SIG-M5 treated with dmso at 0.1 percent for 504 hours (cell line): Measurements from ENCODE around the gene LYPLA2.
"Not testable (repeated sequence)": the region's sequence is repeated elsewhere in the genome, so short reads cannot be mapped to it uniquely, and the experiment has no call there.

ENCODE experiments used
- DNase-seq: peaks from one replicate; lab custom pipeline; 2025; ENCODE audit not compliant: unreplicated experiment; lab: John Stamatoyannopoulos, UW

The LYPLA2 gene

GRCh38 chr1:23777979-23778814 is 12.7 kb upstream of the LYPLA2 start, which contains the start of gene PITHD1:
TSS of gene PITHD1 (plus strand) at chr1:23778418. CDS start at chr1:23778516, 98 bp downstream.
- DNase-seq, result peak; percentile 82

GRCh38 chr1:23779826-23780371 is 11.0 kb upstream of the LYPLA2 start:
- DNase-seq, result no peak

DNA sequence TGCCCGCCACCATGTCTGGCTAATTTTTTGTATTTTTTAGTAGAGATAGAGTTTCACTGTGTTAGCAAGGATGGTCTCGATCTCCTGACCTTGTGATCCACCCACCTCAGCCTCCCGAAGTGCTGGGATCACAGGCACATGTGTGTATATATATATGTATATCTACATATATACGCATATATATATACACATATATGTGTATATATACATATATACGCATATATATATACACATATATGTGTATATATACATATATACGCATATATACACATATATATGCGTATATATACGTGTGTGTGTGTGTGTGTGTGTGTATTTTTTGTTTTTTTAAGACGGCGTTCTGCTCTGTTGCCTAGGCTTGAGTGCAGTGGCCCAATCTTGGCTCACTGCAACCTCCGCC is 7.8 kb upstream of the LYPLA2 start:
- not testable (repeated sequence) for DNase-seq

DNA sequence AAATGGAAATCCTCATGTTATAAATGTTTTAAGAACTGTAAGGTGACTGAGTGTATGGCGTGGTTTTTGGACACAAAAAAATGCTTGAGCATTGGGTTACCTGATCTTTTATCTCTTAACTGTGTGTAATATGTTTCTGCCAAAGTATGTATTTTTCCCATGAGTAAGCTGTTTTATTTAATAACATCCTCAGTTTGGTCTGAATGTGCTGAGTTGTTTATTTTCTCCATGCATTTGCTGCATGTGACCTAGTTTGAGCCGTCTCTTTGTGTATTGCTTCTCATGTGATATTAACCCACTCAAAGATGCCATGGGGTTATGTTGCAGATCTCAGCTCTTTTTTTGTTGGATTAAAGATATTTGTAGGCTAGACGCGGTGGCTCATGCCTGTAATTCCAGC is 6.1 kb upstream of the LYPLA2 start:
- DNase-seq, result no peak

GRCh38 chr1:23787701-23788100 is 3.2 kb upstream of the LYPLA2 start:
- DNase-seq, result no peak

DNA sequence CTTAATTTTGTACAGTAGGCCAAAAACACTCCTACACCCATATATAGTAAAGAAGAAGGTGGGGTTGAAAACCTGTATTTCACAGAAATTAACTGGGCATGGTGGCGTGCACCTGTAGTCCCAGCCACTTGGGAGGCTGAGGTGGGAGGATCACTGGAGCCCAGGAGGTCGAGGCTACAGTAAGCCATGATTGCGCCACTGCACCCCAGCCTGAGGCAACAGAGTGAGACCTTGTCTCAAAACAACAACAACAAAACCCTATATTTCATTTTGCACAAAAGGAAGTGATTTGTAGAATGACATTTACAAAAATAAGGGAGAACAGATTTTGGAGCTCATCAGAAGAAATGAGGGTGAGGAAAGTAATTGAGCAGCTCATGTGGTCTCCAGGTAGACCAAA is 2.2 kb upstream of the LYPLA2 start:
- DNase-seq, result no peak

- DNase-seq, result no peak
Observed at GRCh38 chr1:23791516-23792047, 637 bp downstream of the LYPLA2 start.

GRCh38 chr1:23792151-23792945 is 1.4 kb downstream of the LYPLA2 start:
- DNase-seq, result no peak

- DNase-seq, result no peak
Observed at GRCh38 chr1:23793018-23793781, 2.3 kb downstream of the LYPLA2 start.

DNA sequence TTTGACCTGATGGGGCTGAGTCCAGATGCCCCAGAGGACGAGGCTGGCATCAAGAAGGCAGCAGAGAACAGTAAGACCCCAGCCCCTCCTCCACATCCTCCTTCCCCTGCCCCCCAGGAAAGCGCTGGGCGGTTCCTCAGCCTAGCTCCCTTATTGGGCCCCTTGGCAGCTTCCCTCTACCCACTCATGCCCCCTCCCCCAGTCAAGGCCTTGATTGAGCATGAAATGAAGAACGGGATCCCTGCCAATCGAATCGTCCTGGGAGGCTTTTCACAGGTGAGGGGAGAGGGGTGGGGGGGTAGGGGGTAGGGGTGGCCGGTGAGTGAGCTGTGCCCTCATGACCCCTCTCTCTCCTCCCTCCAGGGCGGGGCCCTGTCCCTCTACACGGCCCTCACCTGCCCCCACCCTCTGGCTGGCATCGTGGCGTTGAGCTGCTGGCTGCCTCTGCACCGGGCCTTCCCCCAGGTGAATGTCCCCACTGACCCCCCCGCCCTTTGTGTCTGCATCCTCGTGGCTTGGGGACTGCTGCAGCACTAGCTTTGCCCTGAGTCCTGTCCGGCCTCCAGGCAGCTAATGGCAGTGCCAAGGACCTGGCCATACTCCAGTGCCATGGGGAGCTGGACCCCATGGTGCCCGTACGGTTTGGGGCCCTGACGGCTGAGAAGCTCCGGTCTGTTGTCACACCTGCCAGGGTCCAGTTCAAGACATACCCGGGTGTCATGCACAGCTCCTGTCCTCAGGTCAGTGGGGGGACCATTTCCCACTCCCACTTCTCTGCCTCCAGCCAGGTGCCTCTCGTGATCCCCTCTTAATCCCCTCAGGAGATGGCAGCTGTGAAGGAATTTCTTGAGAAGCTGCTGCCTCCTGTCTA is 3.2 kb downstream of the LYPLA2 start:
- DNase-seq, result no peak

GRCh38 chr1:23794732-23795182 is 3.8 kb downstream of the LYPLA2 start:
- not testable (repeated sequence) for DNase-seq

GRCh38 chr1:23795676-23796465 is 4.9 kb downstream of the LYPLA2 start:
- DNase-seq, result no peak

DNA sequence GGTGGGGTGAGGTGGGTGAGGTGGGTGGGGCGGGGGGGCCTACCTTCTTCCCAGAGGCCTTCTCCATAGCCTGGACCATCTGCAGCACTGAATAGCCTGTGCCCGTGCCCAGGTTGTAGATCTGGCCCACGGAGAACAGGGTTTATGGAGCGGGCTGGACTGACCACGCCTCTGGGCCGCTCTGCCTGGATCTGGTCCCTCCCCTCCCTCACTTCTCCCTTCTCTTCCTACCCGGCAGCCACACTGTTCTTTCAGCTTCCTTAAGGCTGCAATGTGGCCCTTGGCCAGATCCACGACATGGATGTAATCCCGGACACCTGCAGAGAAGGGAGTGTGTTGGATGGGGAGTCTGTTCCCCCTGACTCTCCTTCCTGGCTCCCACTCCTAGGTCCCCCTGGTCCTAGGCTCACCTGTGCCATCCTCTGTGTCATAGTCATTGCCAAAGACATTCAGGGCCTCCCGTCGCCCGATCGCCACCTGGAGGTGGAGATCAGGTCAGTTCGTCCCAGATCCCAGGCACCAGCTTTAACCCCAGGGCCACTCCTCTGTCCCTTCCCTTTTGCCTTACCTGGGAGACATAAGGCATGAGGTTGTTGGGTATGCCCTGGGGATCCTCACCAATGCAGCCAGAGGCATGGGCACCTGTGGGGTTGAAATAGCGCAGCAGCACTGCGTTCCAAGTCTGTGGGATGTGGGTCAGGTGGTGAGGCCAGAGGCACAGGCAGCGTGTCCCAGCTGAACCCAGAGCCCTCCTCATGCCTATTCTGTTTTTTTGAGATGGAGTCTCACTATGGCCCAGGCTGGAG is 5.7 kb downstream of the LYPLA2 start:
- no peak for DNase-seq

- DNase-seq, result no peak
Observed at GRCh38 chr1:23797478-23798448, 6.8 kb downstream of the LYPLA2 start.

DNA sequence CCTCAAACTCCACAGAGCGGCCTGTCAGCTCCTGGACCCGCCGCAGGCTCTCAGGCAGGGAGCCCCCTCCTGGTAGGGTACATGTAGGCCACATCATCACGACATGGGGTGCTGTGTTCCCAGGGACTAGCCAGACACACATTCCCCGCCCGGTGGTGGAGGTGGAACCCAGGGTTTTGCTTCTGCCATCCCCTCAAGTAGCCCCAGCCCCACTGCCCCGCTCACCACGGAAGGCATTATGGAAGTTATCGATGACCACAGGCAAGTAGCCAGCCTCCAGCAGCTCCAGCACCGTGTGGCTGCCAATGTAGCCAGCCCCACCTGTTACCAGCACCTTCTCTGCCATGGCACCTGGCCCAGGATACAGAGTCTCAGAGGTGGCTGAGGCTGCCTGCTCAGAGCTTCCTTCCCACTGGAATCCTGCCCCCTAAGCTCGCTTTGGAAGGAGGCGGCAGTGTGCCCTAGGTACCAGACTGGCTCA is 7.8 kb downstream of the LYPLA2 start:
- no peak for DNase-seq

GRCh38 chr1:23799255-23799569 is 8.3 kb downstream of the LYPLA2 start:
- no peak for DNase-seq
